B cell (primary cell): ENCODE measurements around the gene RDH5. TPM values are rescaled to one million over a fixed set of nuclear protein-coding genes. Genes with fewer than 3 reads are reported as not detected.

Experiments used
- ATAC-seq: fragments of 200-7000 bp; cut with Tn5 transposase; one replicate; pipeline ENCODE4 v1.10.0; 2021; ENCODE audit warnings: low read depth, mild to moderate bottlenecking, moderate number of reproducible peaks, moderate library complexity
- CTCF ChIA-PET: fragments of 350-600 bp; sonication (Branson Sonifier 250); formaldehyde crosslinking; loops from one replicate; lab custom pipeline; 2021; ENCODE audit warnings: antibody characterized with exemption, inconsistent platforms; lab: Charles Lee
- POLR2A ChIA-PET: fragments of 350-600 bp; sonication (Branson Sonifier 250); formaldehyde crosslinking; loops from one replicate; lab custom pipeline; 2021; ENCODE audit warnings: antibody characterized with exemption; lab: Charles Lee
- DNase-seq: peaks from one replicate; pipeline ENCODE4 v3.0.0; 2013
- H2AFZ ChIP-seq: 2 replicates; pipeline ENCODE4 v1.6.1; 2012; ENCODE audit warnings: mild to moderate bottlenecking, low read depth, low read length; ENCODE audit not compliant: insufficient read depth, poor library complexity, severe bottlenecking
- H3K27ac ChIP-seq, 2 donors: 1 replicate in 1 of 2; 2 replicates in 1 of 2; pipeline ENCODE4 v1.5.1; 2012 to 2013; ENCODE audit warnings: low read length in 2 of 2, mild to moderate bottlenecking in 2 of 2, moderate library complexity in 1 of 2
- H3K27me3 ChIP-seq, 4 experiments: fragments of 200-600 bp in 1 of 4; sonication (generic) in 1 of 4; replicated peaks in 1 of 4; 1 replicate in 2 of 4; 2 replicates in 2 of 4; pipeline versions ENCODE4 v1.6.1 to v1.7.0; 2013 to 2016; ENCODE audit warnings: low read length in 3 of 4, mild to moderate bottlenecking in 2 of 4, mixed read lengths in 1 of 4, moderate library complexity in 1 of 4; ENCODE audit not compliant: insufficient read depth in 4 of 4, control insufficient read depth in 3 of 4; ENCODE audit errors: control extremely low read depth in 1 of 4
- H3K36me3 ChIP-seq, 2 experiments: replicated peaks in 1 of 2; 1 replicate in 1 of 2; 2 replicates in 1 of 2; pipeline versions ENCODE4 v1.6.1 to v1.7.1; 2013; ENCODE audit warnings: low read length in 1 of 2; ENCODE audit not compliant: insufficient read depth in 2 of 2, control insufficient read depth in 1 of 2; ENCODE audit errors: control extremely low read depth in 1 of 2, extremely low read depth in 1 of 2
- H3K4me1 ChIP-seq, 2 donors: fragments of 200-600 bp in 1 of 2; sonication (generic) in 1 of 2; 1 replicate in 1 of 2; 2 replicates in 1 of 2; pipeline versions ENCODE4 v1.5.1 to v1.6.1; 2013 to 2017; ENCODE audit warnings: low read length in 2 of 2; ENCODE audit not compliant: control insufficient read depth in 2 of 2, insufficient read depth in 2 of 2
- H3K4me2 ChIP-seq: replicated peaks from 2 replicates; pipeline ENCODE3; 2012; ENCODE audit warnings: mild to moderate bottlenecking, low read depth, low read length; ENCODE audit not compliant: poor library complexity, severe bottlenecking
- H3K4me3 ChIP-seq, 5 experiments: fragments of 200-600 bp in 1 of 5; sonication (generic) in 1 of 5; 1 replicate in 3 of 5; 2 replicates in 2 of 5; pipeline versions ENCODE4 v1.5.1 to v1.7.0; 2011 to 2016; ENCODE audit warnings: low read length in 4 of 5, mild to moderate bottlenecking in 4 of 5, low read depth in 2 of 5, control low read depth in 1 of 5, moderate library complexity in 1 of 5; ENCODE audit not compliant: insufficient read depth in 1 of 5; ENCODE audit errors: control extremely low read depth in 1 of 5, extremely low read depth in 1 of 5
- H3K79me2 ChIP-seq: fragments of 200-600 bp; sonication (generic); one replicate; pipeline ENCODE4 v1.6.0; 2016; ENCODE audit warnings: low read length; ENCODE audit not compliant: control insufficient read depth, insufficient read depth
- H3K9ac ChIP-seq: fragments of 200-600 bp; sonication (generic); 2 replicates; pipeline ENCODE4 v1.6.1; 2017; ENCODE audit warnings: mild to moderate bottlenecking, low read length, moderate library complexity
- H3K9me3 ChIP-seq, 3 donors: one replicate each; pipeline versions ENCODE4 v1.6.1 to v1.7.1; 2013; ENCODE audit warnings: low read length in 2 of 3; ENCODE audit not compliant: control insufficient read depth in 2 of 3, insufficient read depth in 1 of 3; ENCODE audit errors: control extremely low read depth in 1 of 3
- H4K20me1 ChIP-seq: 2 replicates; pipeline ENCODE4 v1.6.0; 2012; ENCODE audit warnings: mild to moderate bottlenecking, low read length; ENCODE audit not compliant: insufficient read depth, control insufficient read depth, poor library complexity, severe bottlenecking
- H3K27ac Mint-ChIP-seq: one replicate; pipeline ENCODE4 v1.8.0; 2021; ENCODE audit warnings: mixed read lengths
- H3K27me3 Mint-ChIP-seq: one replicate; pipeline ENCODE4 v1.8.0; 2021; ENCODE audit warnings: mixed read lengths
- H3K4me1 Mint-ChIP-seq: one replicate; pipeline ENCODE4 v1.8.0; 2021; ENCODE audit warnings: mixed read lengths
- H3K4me3 Mint-ChIP-seq: one replicate; pipeline ENCODE4 v1.8.0; 2021; ENCODE audit warnings: mixed read lengths
- H3K9me3 Mint-ChIP-seq: one replicate; pipeline ENCODE4 v1.8.0; 2022; ENCODE audit warnings: mixed read lengths; ENCODE audit not compliant: insufficient read depth
- CTCF ChIP-seq: fragments of 200-600 bp; IDR thresholded peaks from one replicate; pipeline ENCODE4 v1.8.0; 2022; ENCODE audit warnings: antibody characterized with exemption, mild to moderate bottlenecking
- EZH2 ChIP-seq: IDR thresholded peaks from 2 replicates; pipeline ENCODE4 v1.6.1; 2012; ENCODE audit warnings: borderline replicate concordance, low read depth, mild to moderate bottlenecking, moderate library complexity, low read length; ENCODE audit not compliant: insufficient read depth, poor library complexity, severe bottlenecking
- WGBS: methylation state at CpG from one replicate; pipeline ENCODE4 v1.1.5; 2013; ENCODE audit warnings: missing lambda C conversion rate; ENCODE audit not compliant: insufficient coverage; 5-methylcytosine and 5-hydroxymethylcytosine counted together
- intact Hi-C: fragments of 100-400 bp; cut with micrococcal nuclease; formaldehyde crosslinking; loops from one replicate; pipeline ENCODE4 v1.10.0; 2022
- polyA plus RNA-seq: library from polyadenylated mRNA; depleted of rRNA; stranded (reverse); fragments of >200 nt; gene quantifications from 2 replicates; pipeline ENCODE4 v1.2.3, GENCODE V29; 2012
- total RNA-seq, 2 donors: library from RNA; stranded (reverse); fragments of 120-200 nt in 1 of 2; gene quantifications; 1 replicate in 1 of 2; 2 replicates in 1 of 2; pipeline versions ENCODE4 v1.2.3 to v1.2.4, GENCODE V29; 2013 to 2022

RDH5 gene
- total and polyA plus RNA-seq, 2 donors (not counting 1 experiment from before 2014, with no cell fraction given), result 32.6 to 37.8 TPM

- Mint-ChIP-seq H3K27me3 (no peaks in the 10 kb centered on the region), H3K27ac (peak overlapping the region; percentile 74), H3K9me3 (no peaks in the 10 kb centered on the region), H3K4me3 (peak overlapping the region; percentile 97), H3K4me1 (peaks cover 37% of the 10 kb centered on the region)
- Histone ChIP-seq H3K27ac (no peak overlapping the region), H3K4me3 (peak overlapping the region; percentile 58 to 77 (median 69)), H2AFZ (peak overlapping the region; percentile 79), H3K27me3 (no peaks in the 10 kb centered on the region), H3K9ac (peak overlapping the region; percentile 77), H3K4me1 (peaks cover 20 to 32% of the 10 kb centered on the region in 2 donors), H3K4me2 (peak overlapping the region; percentile 97), H4K20me1 (no peaks in the 10 kb centered on the region), H3K79me2 (peaks cover 6% of the 10 kb centered on the region), H3K9me3 (no peaks in the 10 kb centered on the region), H3K36me3 (peaks cover 0 to 4% of the 10 kb centered on the region in 2 experiments)
- ATAC-seq, result no peak
- DNase-seq, result no peak
- ChIA-PET CTCF (interaction anchor here (1.0 to 4.3 kb wide), 6 partner anchors 10 to 196 kb away, joined by 3 to 12 read pairs (median 4); no protein-coding TSS in a partner anchor), POLR2A (interaction anchor here (0.6 to 1.3 kb wide), 3 partner anchors 50 to 441 kb away, joined by 3 read pairs; partner anchors contain the start of gene ZC3H10)
- WGBS, result 10% methylated on average over 4 of the region's 11 CpGs
- intact Hi-C loops, result loop anchor here (5.0 kb wide), 1 partner anchor 723 kb away; the partner anchor contains the start of gene SPRYD4
- TF ChIP-seq EZH2 (no peak), CTCF (no peak)
Measured at GRCh38 chr12:55744340-55745030, 24.3 kb downstream of the RDH5 start.
